Liver (tissue), 9 donors: ENCODE data around the gene SEPTIN10. TPM values are rescaled to one million over a fixed set of nuclear protein-coding genes. Genes with fewer than 3 reads are reported as not detected.

Source experiments
- DNase-seq: peaks from one replicate; pipeline ENCODE4 v3.0.0-alpha.2; 2017; ENCODE audit warnings: low spot score
- H3K27ac ChIP-seq, 2 donors: one replicate each; pipeline ENCODE4 v1.7.0; 2013; ENCODE audit warnings: inconsistent platforms in 2 of 2, low read length in 2 of 2, control low read depth in 1 of 2, low read depth in 1 of 2, mild to moderate bottlenecking in 1 of 2
- H3K27me3 ChIP-seq, 4 donors: one replicate each; pipeline versions ENCODE4 v1.6.1 to v1.7.0; 2013; ENCODE audit warnings: low read length in 3 of 4, inconsistent platforms in 1 of 4, mild to moderate bottlenecking in 1 of 4, moderate library complexity in 1 of 4; ENCODE audit not compliant: control insufficient read depth in 4 of 4, insufficient read depth in 4 of 4
- H3K36me3 ChIP-seq, 4 donors: one replicate each; pipeline versions ENCODE4 v1.6.1 to v1.7.0; 2013; ENCODE audit warnings: low read length in 3 of 4, mild to moderate bottlenecking in 3 of 4, low read depth in 1 of 4, moderate library complexity in 1 of 4; ENCODE audit not compliant: control insufficient read depth in 4 of 4, insufficient read depth in 3 of 4
- H3K4me1 ChIP-seq, 4 donors: one replicate each; pipeline versions ENCODE4 v1.6.1 to v1.7.0; 2013; ENCODE audit warnings: low read length in 3 of 4, mild to moderate bottlenecking in 3 of 4, moderate library complexity in 1 of 4; ENCODE audit not compliant: control insufficient read depth in 4 of 4, insufficient read depth in 4 of 4
- H3K4me3 ChIP-seq, 3 donors: one replicate each; pipeline versions ENCODE4 v1.6.1 to v1.7.0; 2013; ENCODE audit warnings: low read length in 3 of 3, control low read depth in 1 of 3, low read depth in 1 of 3, mild to moderate bottlenecking in 1 of 3
- H3K9ac ChIP-seq, 2 donors: one replicate each; pipeline ENCODE4 v1.7.0; 2013; ENCODE audit warnings: low read length in 2 of 2, mild to moderate bottlenecking in 2 of 2, moderate library complexity in 2 of 2, control low read depth in 1 of 2, low read depth in 1 of 2
- H3K9me3 ChIP-seq, 4 donors: one replicate each; pipeline versions ENCODE4 v1.6.1 to v1.7.0; 2013; ENCODE audit warnings: low read length in 3 of 4; ENCODE audit not compliant: control insufficient read depth in 4 of 4
- EGR1 ChIP-seq, 2 donors: IDR thresholded peaks; 2 replicates each; pipeline ENCODE4 v1.6.1; 2016 to 2018; ENCODE audit warnings: antibody characterized with exemption in 2 of 2, low read depth in 2 of 2
- FOXA1 ChIP-seq: IDR thresholded peaks from 2 replicates; pipeline ENCODE4 v1.6.1; 2016; ENCODE audit warnings: antibody characterized with exemption
- GABPA ChIP-seq, 2 donors: IDR thresholded peaks in 1 of 2; conservative IDR thresholded peaks in 1 of 2; 2 replicates each; pipeline ENCODE4 v1.6.1; 2016; ENCODE audit warnings: antibody characterized with exemption in 2 of 2, mild to moderate bottlenecking in 1 of 2, moderate library complexity in 1 of 2
- HNF4A ChIP-seq, 2 donors: conservative IDR thresholded peaks; 2 replicates each; pipeline ENCODE4 v1.6.1; 2016; ENCODE audit warnings: antibody characterized with exemption in 2 of 2, mild to moderate bottlenecking in 2 of 2
- JUND ChIP-seq, 2 donors: IDR thresholded peaks; 2 replicates each; pipeline ENCODE4 v1.6.1; 2016; ENCODE audit warnings: antibody characterized with exemption in 2 of 2
- NR2F2 ChIP-seq: IDR thresholded peaks from 2 replicates; pipeline ENCODE4 v1.6.1; 2016; ENCODE audit warnings: antibody characterized with exemption
- RAD21 ChIP-seq, 2 donors: IDR thresholded peaks; 2 replicates each; pipeline ENCODE4 v1.6.1; 2016; ENCODE audit warnings: antibody characterized with exemption in 2 of 2, mild to moderate bottlenecking in 2 of 2
- RXRA ChIP-seq, 2 donors: IDR thresholded peaks; 2 replicates each; pipeline ENCODE4 v1.6.1; 2017 to 2018; ENCODE audit warnings: antibody characterized with exemption in 2 of 2, mild to moderate bottlenecking in 1 of 2
- SP1 ChIP-seq: IDR thresholded peaks from 2 replicates; pipeline ENCODE4 v1.6.1; 2018; ENCODE audit warnings: antibody characterized with exemption, mild to moderate bottlenecking
- YY1 ChIP-seq: IDR thresholded peaks from 2 replicates; pipeline ENCODE4 v1.6.1; 2016; ENCODE audit warnings: antibody characterized with exemption, mild to moderate bottlenecking
- WGBS: extraction: QIAGEN DNeasy Blood & Tissue Kit; methylation state at CpG from one replicate; pipeline ENCODE4 v1.1.7; 2013; 5-methylcytosine and 5-hydroxymethylcytosine counted together
- polyA plus RNA-seq, 2 donors: library from polyadenylated mRNA; stranded (reverse) in 1 of 2; unstranded in 1 of 2; fragments of 200-250 nt in 1 of 2; fragments of >200 nt in 1 of 2; fragmentation: Nextera tagmentation in 1 of 2; extraction: Ambion mirVana in 1 of 2; gene quantifications; one replicate each; pipeline versions ENCODE4 v1.2.1 to v1.2.3, GENCODE V29; 2013 to 2015
- total RNA-seq, 2 donors: library from RNA; depleted of rRNA; stranded (reverse); fragments of >200 nt; gene quantifications; one replicate each; pipeline ENCODE4 v1.2.3, GENCODE V29; 2014
- TF ChIP-seq, protein P1 (sequence below): IDR thresholded peaks from 2 replicates; pipeline ENCODE4 v1.6.1; 2016; ENCODE audit warnings: antibody characterized with exemption
- TF ChIP-seq, protein P2 (sequence below): IDR thresholded peaks from 2 replicates; pipeline ENCODE4 v1.6.1; 2016; ENCODE audit warnings: antibody characterized with exemption
- TF ChIP-seq, protein P3 (sequence below): IDR thresholded peaks from 2 replicates; pipeline ENCODE4 v1.6.1; 2016; ENCODE audit warnings: antibody characterized with exemption
- TF ChIP-seq, protein P4 (sequence below): fragments of 150-350 bp; IDR thresholded peaks from 2 replicates; pipeline ENCODE4 v1.5.1; 2017; ENCODE audit warnings: improper control_type of control experiment, low read depth, low read length; ENCODE audit not compliant: missing input control
- TF ChIP-seq, protein P5 (sequence below): IDR thresholded peaks from 2 replicates; pipeline ENCODE4 v1.6.1; 2016; ENCODE audit warnings: antibody characterized with exemption, mild to moderate bottlenecking
- donor health status: healthy.
- donor health status: healthy.
- donor health status: healthy.
- donor health status: healthy.
- donor health status: healthy.

The SEPTIN10 gene
- total and polyA plus RNA-seq, 4 donors = 19.6 to 35.9 (median 20.1) TPM

DNA sequence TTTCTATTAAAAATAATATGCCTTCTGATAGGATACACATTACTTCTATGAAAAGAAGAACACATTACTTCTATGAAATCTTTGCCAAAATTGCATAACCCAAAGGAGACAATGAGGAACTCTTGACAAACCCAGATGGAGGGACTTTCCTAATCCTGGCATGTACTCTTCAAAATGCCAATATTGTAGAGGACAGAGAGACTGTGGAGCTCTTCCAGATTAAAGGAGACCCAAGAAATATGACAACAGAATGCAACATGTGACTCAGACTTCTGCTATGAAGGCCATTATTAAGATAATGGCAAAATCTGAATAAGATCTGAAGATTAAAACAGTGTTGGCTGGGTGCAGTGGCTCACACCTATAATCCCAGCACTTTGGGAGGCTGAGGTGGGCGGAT lies 22.6 kb upstream of the SEPTIN10 start (continued):
- TF ChIP-seq, protein P1, sequence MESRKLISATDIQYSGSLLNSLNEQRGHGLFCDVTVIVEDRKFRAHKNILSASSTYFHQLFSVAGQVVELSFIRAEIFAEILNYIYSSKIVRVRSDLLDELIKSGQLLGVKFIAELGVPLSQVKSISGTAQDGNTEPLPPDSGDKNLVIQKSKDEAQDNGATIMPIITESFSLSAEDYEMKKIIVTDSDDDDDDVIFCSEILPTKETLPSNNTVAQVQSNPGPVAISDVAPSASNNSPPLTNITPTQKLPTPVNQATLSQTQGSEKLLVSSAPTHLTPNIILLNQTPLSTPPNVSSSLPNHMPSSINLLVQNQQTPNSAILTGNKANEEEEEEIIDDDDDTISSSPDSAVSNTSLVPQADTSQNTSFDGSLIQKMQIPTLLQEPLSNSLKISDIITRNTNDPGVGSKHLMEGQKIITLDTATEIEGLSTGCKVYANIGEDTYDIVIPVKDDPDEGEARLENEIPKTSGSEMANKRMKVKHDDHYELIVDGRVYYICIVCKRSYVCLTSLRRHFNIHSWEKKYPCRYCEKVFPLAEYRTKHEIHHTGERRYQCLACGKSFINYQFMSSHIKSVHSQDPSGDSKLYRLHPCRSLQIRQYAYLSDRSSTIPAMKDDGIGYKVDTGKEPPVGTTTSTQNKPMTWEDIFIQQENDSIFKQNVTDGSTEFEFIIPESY = no peak
- TF ChIP-seq, protein P2, sequence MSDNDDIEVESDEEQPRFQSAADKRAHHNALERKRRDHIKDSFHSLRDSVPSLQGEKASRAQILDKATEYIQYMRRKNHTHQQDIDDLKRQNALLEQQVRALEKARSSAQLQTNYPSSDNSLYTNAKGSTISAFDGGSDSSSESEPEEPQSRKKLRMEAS = no peak

DNA sequence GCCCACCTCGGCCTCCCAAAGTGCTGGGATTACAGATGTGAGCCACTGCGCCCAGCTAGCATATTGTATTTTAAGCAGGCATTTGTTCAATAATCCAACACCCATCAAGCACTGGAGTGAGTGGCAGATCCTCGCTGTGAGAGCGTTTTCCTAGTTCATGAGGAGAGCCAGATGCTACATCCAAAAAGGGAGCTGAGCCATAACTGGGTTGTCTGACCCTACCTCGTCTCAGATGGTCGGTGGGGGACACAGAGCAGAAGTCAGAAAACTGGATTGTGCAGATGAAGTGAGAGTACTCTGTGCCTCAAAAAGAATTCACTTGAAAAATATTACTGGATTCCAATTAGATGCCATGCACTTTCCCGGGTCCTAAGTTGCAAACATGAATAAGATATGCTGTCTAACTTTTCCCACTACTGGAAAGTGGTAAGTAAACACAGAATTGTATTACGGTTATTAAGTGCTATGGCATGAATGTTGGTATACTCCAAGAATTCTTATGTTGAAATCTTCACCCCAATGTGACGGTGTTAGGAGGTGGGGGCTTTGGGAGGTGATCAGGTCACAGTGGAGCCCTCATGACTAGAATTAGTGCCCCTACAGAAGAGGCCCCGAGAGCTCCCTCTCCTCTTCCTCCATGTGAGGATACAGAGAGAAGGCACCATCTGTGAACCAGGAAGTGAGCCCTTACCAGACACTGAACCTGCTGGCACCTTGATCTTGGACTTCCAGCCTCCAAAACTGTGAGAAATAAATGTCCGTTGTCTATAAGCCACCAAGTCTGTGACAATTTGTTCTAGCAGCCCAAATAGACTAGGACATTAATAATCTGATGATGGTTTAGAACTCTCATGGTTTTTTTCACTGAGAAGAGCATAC lies 21.9 kb upstream of the SEPTIN10 start:
- no peaks in the 10 kb centered on the region for H3K36me3 ChIP-seq
- TF ChIP-seq JUND (IDR thresholded peaks at IDR 0.05) = no peak
- TF ChIP-seq RXRA (IDR thresholded peaks at IDR 0.05) = no peak
- TF ChIP-seq, protein P1 = no peak
- TF ChIP-seq, protein P3, sequence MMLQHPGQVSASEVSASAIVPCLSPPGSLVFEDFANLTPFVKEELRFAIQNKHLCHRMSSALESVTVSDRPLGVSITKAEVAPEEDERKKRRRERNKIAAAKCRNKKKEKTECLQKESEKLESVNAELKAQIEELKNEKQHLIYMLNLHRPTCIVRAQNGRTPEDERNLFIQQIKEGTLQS = no peak
- TF ChIP-seq, protein P4, sequence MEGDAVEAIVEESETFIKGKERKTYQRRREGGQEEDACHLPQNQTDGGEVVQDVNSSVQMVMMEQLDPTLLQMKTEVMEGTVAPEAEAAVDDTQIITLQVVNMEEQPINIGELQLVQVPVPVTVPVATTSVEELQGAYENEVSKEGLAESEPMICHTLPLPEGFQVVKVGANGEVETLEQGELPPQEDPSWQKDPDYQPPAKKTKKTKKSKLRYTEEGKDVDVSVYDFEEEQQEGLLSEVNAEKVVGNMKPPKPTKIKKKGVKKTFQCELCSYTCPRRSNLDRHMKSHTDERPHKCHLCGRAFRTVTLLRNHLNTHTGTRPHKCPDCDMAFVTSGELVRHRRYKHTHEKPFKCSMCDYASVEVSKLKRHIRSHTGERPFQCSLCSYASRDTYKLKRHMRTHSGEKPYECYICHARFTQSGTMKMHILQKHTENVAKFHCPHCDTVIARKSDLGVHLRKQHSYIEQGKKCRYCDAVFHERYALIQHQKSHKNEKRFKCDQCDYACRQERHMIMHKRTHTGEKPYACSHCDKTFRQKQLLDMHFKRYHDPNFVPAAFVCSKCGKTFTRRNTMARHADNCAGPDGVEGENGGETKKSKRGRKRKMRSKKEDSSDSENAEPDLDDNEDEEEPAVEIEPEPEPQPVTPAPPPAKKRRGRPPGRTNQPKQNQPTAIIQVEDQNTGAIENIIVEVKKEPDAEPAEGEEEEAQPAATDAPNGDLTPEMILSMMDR = no peak
- no peak for TF ChIP-seq HNF4A (conservative IDR thresholded peaks at IDR 0.05)
- no peak for TF ChIP-seq YY1
- no peak for TF ChIP-seq RAD21 (IDR thresholded peaks at IDR 0.05)
- no peak for TF ChIP-seq EGR1 (IDR thresholded peaks at IDR 0.05; ENCODE audit: low read depth in 2 of 2)
- 90% methylated on average over 11 of the region's 11 CpGs for WGBS

DNA sequence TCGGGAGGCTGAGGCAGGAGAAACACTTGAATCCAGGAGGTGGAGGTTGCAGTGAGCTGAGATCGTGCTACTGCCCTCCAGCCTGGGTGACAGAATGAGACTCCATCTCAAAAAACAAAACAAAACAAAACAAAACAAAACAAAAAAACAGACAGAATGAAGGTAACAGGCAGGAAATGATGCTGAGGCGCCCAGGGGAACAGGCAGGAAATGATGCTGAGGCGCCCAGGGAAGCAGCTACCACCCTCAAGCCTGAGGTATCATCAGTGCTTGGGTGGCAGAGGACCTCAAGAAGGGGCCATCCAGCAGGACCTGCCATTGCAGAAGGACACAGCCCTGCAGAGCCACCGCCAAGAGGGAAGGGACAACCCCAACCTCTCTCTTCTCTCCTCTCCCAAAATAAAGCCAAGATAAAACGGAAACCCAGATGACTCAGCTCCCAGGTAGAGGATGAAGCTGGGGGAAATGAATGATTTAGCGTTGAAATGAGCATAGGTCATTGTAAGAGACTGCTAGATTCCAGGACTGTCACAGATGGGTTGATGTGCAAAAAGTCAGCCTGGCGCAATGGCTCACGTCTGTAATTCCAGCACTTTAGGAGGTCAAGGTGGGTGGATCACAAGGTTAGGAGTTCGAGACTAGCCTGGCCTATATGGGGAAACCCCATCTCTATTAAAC lies 19.7 kb upstream of the SEPTIN10 start:
- Histone ChIP-seq H3K36me3 (no peaks in the 10 kb centered on the region), H3K27ac (no peak overlapping the region), H3K27me3 (no peaks in the 10 kb centered on the region), H3K4me3 (no peak overlapping the region), H3K9ac (no peak overlapping the region), H3K9me3 (no peaks in the 10 kb centered on the region), H3K4me1 (peaks cover 1 to 19% (median 12%) of the 10 kb centered on the region in 4 donors)
- no peak for DNase-seq
- 94% methylated on average over 10 of the region's 10 CpGs for WGBS
- TF ChIP-seq, protein P2 = no peak
- TF ChIP-seq FOXA1 (no peak), GABPA (IDR thresholded peaks at IDR 0.05 in 1 of 2, conservative IDR thresholded peaks at IDR 0.05 in 1 of 2) (no peak), SP1 (no peak), YY1 (no peak), RXRA (IDR thresholded peaks at IDR 0.05) (no peak), NR2F2 (no peak), JUND (IDR thresholded peaks at IDR 0.05) (no peak)
- TF ChIP-seq, protein P5, sequence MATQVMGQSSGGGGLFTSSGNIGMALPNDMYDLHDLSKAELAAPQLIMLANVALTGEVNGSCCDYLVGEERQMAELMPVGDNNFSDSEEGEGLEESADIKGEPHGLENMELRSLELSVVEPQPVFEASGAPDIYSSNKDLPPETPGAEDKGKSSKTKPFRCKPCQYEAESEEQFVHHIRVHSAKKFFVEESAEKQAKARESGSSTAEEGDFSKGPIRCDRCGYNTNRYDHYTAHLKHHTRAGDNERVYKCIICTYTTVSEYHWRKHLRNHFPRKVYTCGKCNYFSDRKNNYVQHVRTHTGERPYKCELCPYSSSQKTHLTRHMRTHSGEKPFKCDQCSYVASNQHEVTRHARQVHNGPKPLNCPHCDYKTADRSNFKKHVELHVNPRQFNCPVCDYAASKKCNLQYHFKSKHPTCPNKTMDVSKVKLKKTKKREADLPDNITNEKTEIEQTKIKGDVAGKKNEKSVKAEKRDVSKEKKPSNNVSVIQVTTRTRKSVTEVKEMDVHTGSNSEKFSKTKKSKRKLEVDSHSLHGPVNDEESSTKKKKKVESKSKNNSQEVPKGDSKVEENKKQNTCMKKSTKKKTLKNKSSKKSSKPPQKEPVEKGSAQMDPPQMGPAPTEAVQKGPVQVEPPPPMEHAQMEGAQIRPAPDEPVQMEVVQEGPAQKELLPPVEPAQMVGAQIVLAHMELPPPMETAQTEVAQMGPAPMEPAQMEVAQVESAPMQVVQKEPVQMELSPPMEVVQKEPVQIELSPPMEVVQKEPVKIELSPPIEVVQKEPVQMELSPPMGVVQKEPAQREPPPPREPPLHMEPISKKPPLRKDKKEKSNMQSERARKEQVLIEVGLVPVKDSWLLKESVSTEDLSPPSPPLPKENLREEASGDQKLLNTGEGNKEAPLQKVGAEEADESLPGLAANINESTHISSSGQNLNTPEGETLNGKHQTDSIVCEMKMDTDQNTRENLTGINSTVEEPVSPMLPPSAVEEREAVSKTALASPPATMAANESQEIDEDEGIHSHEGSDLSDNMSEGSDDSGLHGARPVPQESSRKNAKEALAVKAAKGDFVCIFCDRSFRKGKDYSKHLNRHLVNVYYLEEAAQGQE = no peak

More for the DNA sequence above, 21.9 kb upstream of the SEPTIN10 start:
- Histone ChIP-seq H3K9me3 (no peaks in the 10 kb centered on the region), H3K4me1 (peaks cover 1 to 21% (median 15%) of the 10 kb centered on the region in 4 donors), H3K27me3 (no peaks in the 10 kb centered on the region), H3K4me3 (no peak overlapping the region), H3K27ac (no peak overlapping the region), H3K9ac (no peak overlapping the region)
- DNase-seq = no peak
